Activated CD4-positive, CD25-positive, alpha-beta regulatory T cell treated with anti-CD3 and anti-CD28 coated beads, Interleukin-2, amount 50 U/mL, for 16 hours (primary cell): Measurements from ENCODE around the gene OGG1.

ENCODE experiments used
- DNase-seq: peaks from one replicate; pipeline ENCODE4 v3.0.0-alpha.2; 2020; ENCODE audit warnings: low read depth, low spot score

OGG1 gene

GRCh38 chr3:9785602-9786001 is 35.9 kb downstream of the OGG1 start:
- DNase-seq = no peak

- no peak for DNase-seq
Observed at GRCh38 chr3:9786209-9786739, 36.5 kb downstream of the OGG1 start.

- DNase-seq = no peak
Observed at GRCh38 chr3:9786825-9787669, 37.3 kb downstream of the OGG1 start.

GRCh38 chr3:9787714-9788113 is 38.0 kb downstream of the OGG1 start:
- DNase-seq = no peak

- no peak for DNase-seq
Observed at GRCh38 chr3:9791127-9791526, 41.4 kb downstream of the OGG1 start.

- no peak for DNase-seq
Observed at GRCh38 chr3:9791790-9792404, 42.1 kb downstream of the OGG1 start.

GRCh38 chr3:9792405-9793160 is 42.8 kb downstream of the OGG1 start, which contains the start of the genes ARPC4 and TADA3:
Gene ARPC4, plus strand, starts transcription at chr3:9793082. Its CDS starts 40 bp downstream, at chr3:9793122.
Gene TADA3, minus strand, starts transcription at chr3:9792473. Its CDS starts 1,007 bp downstream, at chr3:9791466.
- peak; percentile 81 for DNase-seq

- no peak for DNase-seq
Observed at GRCh38 chr3:9793161-9793781, 43.5 kb downstream of the OGG1 start.

GRCh38 chr3:9794400-9794799 is 44.6 kb downstream of the OGG1 start:
- no peak for DNase-seq

GRCh38 chr3:9795207-9795606 is 45.5 kb downstream of the OGG1 start:
- DNase-seq = no peak

GRCh38 chr3:9797196-9797945 is 47.6 kb downstream of the OGG1 start:
- no peak for DNase-seq

GRCh38 chr3:9800529-9800928 is 50.8 kb downstream of the OGG1 start:
- DNase-seq = no peak

GRCh38 chr3:9803494-9803893 is 53.7 kb downstream of the OGG1 start:
- no peak for DNase-seq

GRCh38 chr3:9804996-9805395 is 55.2 kb downstream of the OGG1 start:
- no peak for DNase-seq

GRCh38 chr3:9806137-9806536 is 56.4 kb downstream of the OGG1 start:
- DNase-seq = no peak
